H9 (cell line): ENCODE results near the gene FGFR1OP2. TPM values are rescaled to one million over a fixed set of nuclear protein-coding genes. Genes with fewer than 3 reads are reported as not detected.

Source experiments
- DNase-seq: peaks from one replicate; pipeline ENCODE4 v3.0.0-alpha.2; 2017
- H2AFZ ChIP-seq: one replicate; pipeline ENCODE4 v1.6.1; 2013; ENCODE audit warnings: mild to moderate bottlenecking, low read length, control low read depth, moderate library complexity
- H2AK5ac ChIP-seq: 2 replicates; pipeline ENCODE4 v1.6.1; 2013; ENCODE audit warnings: low read length, control low read depth, mixed read lengths; ENCODE audit not compliant: insufficient read length
- H2BK120ac ChIP-seq: one replicate; pipeline ENCODE4 v1.6.1; 2013; ENCODE audit warnings: low read depth, mild to moderate bottlenecking, low read length, control low read depth, inconsistent platforms; ENCODE audit not compliant: poor library complexity, severe bottlenecking
- H2BK12ac ChIP-seq: 2 replicates; pipeline ENCODE4 v1.6.1; 2013; ENCODE audit warnings: low read length, control low read depth, mixed read lengths, low read depth; ENCODE audit not compliant: insufficient read length
- H2BK15ac ChIP-seq: 2 replicates; pipeline ENCODE4 v1.6.1; 2013; ENCODE audit warnings: low read depth, low read length, control low read depth
- H2BK20ac ChIP-seq: one replicate; pipeline ENCODE4 v1.6.1; 2013; ENCODE audit warnings: low read depth, mild to moderate bottlenecking, low read length, control low read depth, inconsistent platforms; ENCODE audit not compliant: poor library complexity, severe bottlenecking
- H2BK5ac ChIP-seq: 2 replicates; pipeline ENCODE4 v1.6.1; 2013; ENCODE audit warnings: low read length, control low read depth, mixed read lengths; ENCODE audit not compliant: insufficient read length
- H3K14ac ChIP-seq: 2 replicates; pipeline ENCODE4 v1.6.1; 2013; ENCODE audit warnings: low read length, control low read depth; ENCODE audit not compliant: insufficient read depth
- H3K18ac ChIP-seq: 2 replicates; pipeline ENCODE4 v1.6.1; 2013; ENCODE audit warnings: low read depth, mild to moderate bottlenecking, mixed read lengths, low read length, control low read depth; ENCODE audit not compliant: insufficient read length
- H3K23ac ChIP-seq: 2 replicates; pipeline ENCODE4 v1.6.1; 2013; ENCODE audit warnings: low read length, control low read depth, mixed read lengths, low read depth; ENCODE audit not compliant: insufficient read length
- H3K23me2 ChIP-seq: 2 replicates; pipeline ENCODE4 v1.6.1; 2013; ENCODE audit warnings: low read depth, mild to moderate bottlenecking, mixed read lengths, low read length, control low read depth; ENCODE audit not compliant: insufficient read length, poor library complexity, severe bottlenecking
- H3K27ac ChIP-seq: 2 replicates; pipeline ENCODE4 v1.5.1; 2013; ENCODE audit warnings: low read length, control low read depth, mixed read lengths, low read depth; ENCODE audit not compliant: insufficient read length
- H3K27me3 ChIP-seq: 2 replicates; pipeline ENCODE4 v1.6.1; 2013; ENCODE audit warnings: low read length, control low read depth, inconsistent platforms; ENCODE audit not compliant: insufficient read depth
- H3K4ac ChIP-seq: 2 replicates; pipeline ENCODE4 v1.6.1; 2013; ENCODE audit warnings: low read depth, mild to moderate bottlenecking, control low read depth, inconsistent platforms, low read length, moderate library complexity
- H3K4me1 ChIP-seq: 2 replicates; pipeline ENCODE4 v1.6.1; 2013; ENCODE audit warnings: low read length, control low read depth, inconsistent platforms; ENCODE audit not compliant: insufficient read depth
- H3K4me2 ChIP-seq: 2 replicates; pipeline ENCODE4 v1.6.1; 2013; ENCODE audit warnings: low read length, control low read depth, mixed read lengths; ENCODE audit not compliant: insufficient read length, insufficient read depth
- H3K56ac ChIP-seq: 2 replicates; pipeline ENCODE4 v1.6.1; 2013; ENCODE audit warnings: low read depth, mild to moderate bottlenecking, mixed read lengths, low read length, control low read depth; ENCODE audit not compliant: insufficient read length
- H3K79me1 ChIP-seq: 2 replicates; pipeline ENCODE4 v1.6.1; 2013; ENCODE audit warnings: low read depth, mild to moderate bottlenecking, moderate library complexity, low read length, control low read depth, inconsistent platforms; ENCODE audit not compliant: insufficient read depth, poor library complexity, severe bottlenecking
- H3K79me2 ChIP-seq: 2 replicates; pipeline ENCODE4 v1.6.1; 2013; ENCODE audit warnings: low read length, control low read depth, inconsistent platforms; ENCODE audit not compliant: insufficient read depth
- H3K9ac ChIP-seq: 2 replicates; pipeline ENCODE4 v1.6.1; 2013; ENCODE audit warnings: low read length, control low read depth, mixed read lengths; ENCODE audit not compliant: insufficient read length; ENCODE audit errors: extremely low read depth
- H3K9me3 ChIP-seq: one replicate; pipeline ENCODE4 v1.6.1; 2013; ENCODE audit warnings: low read depth, low read length, inconsistent platforms; ENCODE audit not compliant: control insufficient read depth
- H3T11ph ChIP-seq: one replicate; pipeline ENCODE4 v1.6.1; 2013; ENCODE audit warnings: mild to moderate bottlenecking, low read length, control low read depth, inconsistent platforms
- H4K20me1 ChIP-seq: one replicate; pipeline ENCODE4 v1.6.1; 2013; ENCODE audit not compliant: control insufficient read depth, insufficient read length, insufficient read depth
- H4K5ac ChIP-seq: 2 replicates; pipeline ENCODE4 v1.6.1; 2013; ENCODE audit warnings: low read depth, mild to moderate bottlenecking, mixed read lengths, low read length, control low read depth; ENCODE audit not compliant: insufficient read length
- H4K8ac ChIP-seq: replicated peaks from 2 replicates; pipeline ENCODE4 v1.6.1; 2013; ENCODE audit warnings: low read length, control low read depth, mixed read lengths, low read depth; ENCODE audit not compliant: insufficient read length
- H4K91ac ChIP-seq: 2 replicates; pipeline ENCODE4 v1.6.1; 2013; ENCODE audit warnings: low read depth, mild to moderate bottlenecking, moderate library complexity, mixed read lengths, low read length, control low read depth; ENCODE audit not compliant: insufficient read length
- H3K27ac Mint-ChIP-seq, 3 experiments: 2 replicates in 2 of 3; 3 replicates in 1 of 3; pipeline ENCODE4 v1.8.0; 2020 to 2021; ENCODE audit warnings: mixed read lengths in 3 of 3, mild to moderate bottlenecking in 1 of 3, moderate library complexity in 1 of 3
- H3K27me3 Mint-ChIP-seq: 2 replicates; pipeline ENCODE4 v1.8.0; 2021; ENCODE audit warnings: low read depth, mild to moderate bottlenecking, moderate library complexity, mixed read lengths
- H3K36me3 Mint-ChIP-seq, 3 experiments: 2 replicates in 2 of 3; 3 replicates in 1 of 3; pipeline ENCODE4 v1.8.0; 2020 to 2021; ENCODE audit warnings: low read depth in 3 of 3, mixed read lengths in 3 of 3; ENCODE audit not compliant: insufficient read depth in 1 of 3
- H3K4me1 Mint-ChIP-seq, 2 experiments: 2 replicates each; pipeline ENCODE4 v1.8.0; 2020; ENCODE audit warnings: mixed read lengths in 2 of 2
- H3K4me3 Mint-ChIP-seq, 2 experiments: 2 replicates in 1 of 2; 3 replicates in 1 of 2; pipeline ENCODE4 v1.8.0; 2020 to 2021; ENCODE audit warnings: mild to moderate bottlenecking in 2 of 2, mixed read lengths in 2 of 2, moderate library complexity in 1 of 2
- H3K9me3 Mint-ChIP-seq, 2 experiments: 2 replicates in 1 of 2; 3 replicates in 1 of 2; pipeline ENCODE4 v1.8.0; 2020; ENCODE audit warnings: mild to moderate bottlenecking in 2 of 2, mixed read lengths in 2 of 2, moderate library complexity in 1 of 2
- CTCF ChIP-seq: fragments of 200-600 bp; sonication (generic); conservative IDR thresholded peaks from 3 replicates; pipeline ENCODE4 v1.8.0; 2021; ENCODE audit warnings: antibody characterized with exemption, mild to moderate bottlenecking
- WGBS: extraction: QIAGEN DNeasy Blood & Tissue Kit; methylation state at CpG from one replicate; pipeline ENCODE4 v1.1.7; 2013; ENCODE audit warnings: missing lambda C conversion rate, low lambda C conversion rate, mixed read lengths; ENCODE audit not compliant: insufficient read length; ENCODE audit errors: extremely low coverage; 5-methylcytosine and 5-hydroxymethylcytosine counted together
- total RNA-seq: library from RNA; stranded (reverse); gene quantifications from 2 replicates; pipeline ENCODE4 v1.2.1, GENCODE V29; 2021

The FGFR1OP2 gene
- total RNA-seq, 1 experiment from 2014 or later: 30.0 TPM

GRCh38 chr12:26938701-26939062 is 412 bp downstream of the FGFR1OP2 start:
- peak overlapping the region; percentile 77 for H3K18ac ChIP-seq
- no peak overlapping the region for H2AK5ac ChIP-seq
- Mint-ChIP-seq H3K9me3 (no peaks in the 10 kb centered on the region), H3K27me3 (no peaks in the 10 kb centered on the region), H3K27ac (peak overlapping the region; percentile 99 to 100 (median 100)), H3K4me3 (peak overlapping the region; percentile 95 to 98), H3K36me3 (peaks cover 0 to 7% (median 6%) of the 10 kb centered on the region in 3 experiments; a peak in 4 of 7 replicates), H3K4me1 (peaks cover 19 to 20% of the 10 kb centered on the region in 2 experiments)
- no peak overlapping the region for H2BK20ac ChIP-seq
- no peak overlapping the region for H3K56ac ChIP-seq
- H3K4me1 ChIP-seq: peaks cover 3% of the 10 kb centered on the region; the same call in 1 of the 2 replicates
- no peak for TF ChIP-seq CTCF
- H3K9me3 ChIP-seq: no peaks in the 10 kb centered on the region
- peaks cover 11% of the 10 kb centered on the region for H3K79me1 ChIP-seq
- H2BK120ac ChIP-seq: no peak overlapping the region
- H3K27ac ChIP-seq: no peak overlapping the region
- no peak for DNase-seq
- no peak overlapping the region for H2BK5ac ChIP-seq
- peak overlapping the region; percentile 95 for H3K9ac ChIP-seq
- no peak overlapping the region for H4K5ac ChIP-seq
- no peak overlapping the region for H2AFZ ChIP-seq
- no peak overlapping the region for H3K23ac ChIP-seq
- H4K91ac ChIP-seq: no peak overlapping the region
- H3T11ph ChIP-seq: no peak overlapping the region
- H2BK12ac ChIP-seq: no peak overlapping the region
- no peak overlapping the region for H2BK15ac ChIP-seq
- no peak overlapping the region for H3K4ac ChIP-seq
- no CpG with 5 or more reads among the region's 28 CpGs for WGBS
- H4K20me1 ChIP-seq: no peaks in the 10 kb centered on the region
- peaks cover 14% of the 10 kb centered on the region; the same call in 1 of the 2 replicates for H3K79me2 ChIP-seq
- H4K8ac ChIP-seq: no peak overlapping the region
- H3K23me2 ChIP-seq: no peaks in the 10 kb centered on the region
- no peaks in the 10 kb centered on the region for H3K27me3 ChIP-seq
- H3K4me2 ChIP-seq: peak overlapping the region; percentile 65
- H3K14ac ChIP-seq: peak overlapping the region; percentile 92
